GM12892 (cell line): ENCODE results near the gene ZEB1.
"Not testable (repeated sequence)": the region's sequence is repeated elsewhere in the genome, so short reads cannot be mapped to it uniquely, and the experiment has no call there.

ENCODE experiments used
- DNase-seq: peaks from one replicate; pipeline ENCODE4 v3.0.0; 2011; ENCODE audit not compliant: insufficient read length
- FAIRE-seq: peaks from 2 replicates; lab custom pipeline; 2011; peaks lifted over from hg19 to GRCh38; lab: Jason Lieb, UNC
- POLR2A ChIP-seq: IDR thresholded peaks from 2 replicates; pipeline ENCODE4 v1.6.1; 2011; ENCODE audit warnings: low read depth, low read length, control low read depth
- POLR2AphosphoS5 ChIP-seq: IDR thresholded peaks from 2 replicates; pipeline ENCODE4 v1.6.1; 2011; ENCODE audit warnings: low read depth, low read length, control low read depth
- TAF1 ChIP-seq: IDR thresholded peaks from 2 replicates; pipeline ENCODE4 v1.6.1; 2011; ENCODE audit warnings: low read depth, mild to moderate bottlenecking, control low read depth, low read length, borderline replicate concordance

ZEB1 gene

DNA sequence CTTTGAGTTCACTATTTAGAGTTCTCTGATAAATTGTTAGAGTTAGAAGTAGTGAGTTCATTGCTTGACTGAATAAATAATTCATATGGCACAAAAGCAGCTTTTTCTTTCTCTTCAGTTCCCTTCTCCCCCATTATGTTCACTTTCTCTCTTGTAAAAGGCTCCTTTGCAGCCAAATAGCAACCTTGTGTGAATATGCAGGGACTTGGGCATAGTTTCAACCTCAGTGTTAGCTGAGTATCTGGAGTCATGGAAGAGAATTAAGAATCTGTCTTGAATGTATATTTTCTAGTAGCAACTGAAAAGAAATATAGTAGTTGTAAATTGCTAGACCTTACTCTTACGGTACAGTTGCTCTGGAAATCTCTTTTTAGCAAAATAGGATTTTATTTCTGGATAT lies 31.9 kb downstream of the ZEB1 start:
- FAIRE-seq, result no peak
- no peak for DNase-seq
- TF ChIP-seq POLR2AphosphoS5, result no peak
- TF ChIP-seq TAF1, result no peak
- TF ChIP-seq POLR2A, result no peak

DNA sequence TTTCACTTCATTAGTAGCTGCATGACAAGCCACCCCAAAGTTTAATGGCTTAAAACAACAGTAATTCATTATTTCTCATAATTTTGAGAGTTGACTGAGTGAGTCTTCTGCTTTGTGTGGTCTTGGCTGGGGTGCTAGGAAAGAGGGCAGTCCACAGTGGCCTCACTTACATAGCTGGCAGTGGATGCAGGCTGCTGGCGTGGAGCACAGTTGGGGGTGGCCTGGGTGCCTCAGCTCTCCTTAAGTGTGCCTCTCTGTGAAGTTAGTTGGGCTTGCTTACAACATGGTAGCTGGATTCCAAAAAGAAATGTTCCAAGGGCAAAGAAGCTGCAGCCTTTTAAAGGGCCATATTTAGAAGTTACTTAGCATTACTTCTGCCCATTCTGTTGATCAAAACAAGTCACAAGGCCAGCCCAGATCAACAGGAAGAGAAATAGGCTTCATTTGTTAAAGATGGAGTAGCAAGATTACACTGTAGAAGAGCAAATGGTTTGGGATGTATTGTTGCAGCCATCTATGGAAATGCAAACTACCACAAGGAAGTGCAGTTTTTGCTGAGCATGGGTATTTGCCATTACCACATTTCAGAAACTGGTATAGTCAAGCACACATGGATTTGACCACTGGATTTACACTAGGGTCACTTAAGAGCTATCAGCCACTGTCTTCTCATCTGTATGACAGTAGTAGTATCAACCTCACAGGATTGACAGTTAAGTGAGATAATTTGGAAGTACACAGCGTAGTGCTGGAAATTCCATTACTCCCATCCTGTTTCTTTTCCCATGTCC lies 33.6 kb downstream of the ZEB1 start:
- DNase-seq (no peak), FAIRE-seq (peak; percentile 85)
- no peak for TF ChIP-seq POLR2A
- no peak for TF ChIP-seq TAF1
- TF ChIP-seq POLR2AphosphoS5, result no peak

DNA sequence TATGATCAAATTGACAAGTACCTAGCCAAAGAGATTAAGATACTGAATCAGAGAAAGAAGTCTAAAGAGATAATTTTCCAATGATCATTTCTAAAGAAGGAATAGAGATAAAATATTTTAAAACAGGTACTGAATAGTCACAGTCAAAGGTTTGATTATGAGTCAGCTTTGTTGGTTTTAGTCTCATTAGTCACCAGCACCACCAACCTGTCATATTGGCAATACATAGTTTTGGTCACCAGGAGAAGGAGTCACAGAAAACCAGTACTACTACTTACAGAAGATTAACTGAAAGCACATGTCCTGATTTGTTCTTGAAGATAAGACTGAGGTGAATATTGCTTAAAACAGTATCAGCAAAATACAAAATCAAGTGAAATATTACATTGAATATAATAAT lies 34.6 kb downstream of the ZEB1 start:
- FAIRE-seq, result peak; percentile 88
- DNase-seq, result no peak
- TF ChIP-seq TAF1 (no peak), POLR2AphosphoS5 (no peak), POLR2A (no peak)

GRCh38 chr10:31358688-31359330 lies 39.8 kb downstream of the ZEB1 start:
- FAIRE-seq (no peak), DNase-seq (no peak)
- TF ChIP-seq POLR2AphosphoS5, result no peak
- TF ChIP-seq TAF1, result no peak
- TF ChIP-seq POLR2A, result no peak

GRCh38 chr10:31359979-31360378 lies 41.0 kb downstream of the ZEB1 start:
- DNase-seq (no peak), FAIRE-seq (no peak)
- TF ChIP-seq POLR2A, result no peak
- no peak for TF ChIP-seq POLR2AphosphoS5
- TF ChIP-seq TAF1, result no peak

GRCh38 chr10:31361475-31361874 lies 42.5 kb downstream of the ZEB1 start:
- not testable (repeated sequence) for DNase-seq, FAIRE-seq

- no peak for TF ChIP-seq POLR2AphosphoS5
- no peak for TF ChIP-seq POLR2A
- no peak for TF ChIP-seq TAF1
- DNase-seq (no peak), FAIRE-seq (no peak)
Observed at GRCh38 chr10:31362023-31362641, 43.1 kb downstream of the ZEB1 start.

DNA sequence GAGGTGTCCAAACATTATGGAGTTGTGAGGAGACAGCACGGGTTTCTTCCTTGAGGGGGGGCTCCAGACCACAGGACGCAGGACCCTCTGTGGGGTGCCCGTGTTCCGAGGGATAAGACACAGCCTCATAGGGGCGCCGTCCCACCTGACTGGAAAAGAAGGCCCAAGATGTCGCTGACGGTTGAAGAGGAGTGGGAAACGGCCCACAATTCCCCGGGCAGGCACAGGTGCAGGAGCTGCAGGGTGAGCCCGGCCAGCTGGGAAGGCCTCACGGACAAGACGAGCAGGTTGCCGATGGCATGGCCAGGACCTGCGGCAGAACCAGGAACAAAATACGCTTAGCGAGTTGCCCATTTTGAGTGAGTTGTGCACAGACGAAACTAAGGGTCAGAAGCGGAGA lies 44.7 kb downstream of the ZEB1 start:
- not testable (repeated sequence) for FAIRE-seq, DNase-seq

DNA sequence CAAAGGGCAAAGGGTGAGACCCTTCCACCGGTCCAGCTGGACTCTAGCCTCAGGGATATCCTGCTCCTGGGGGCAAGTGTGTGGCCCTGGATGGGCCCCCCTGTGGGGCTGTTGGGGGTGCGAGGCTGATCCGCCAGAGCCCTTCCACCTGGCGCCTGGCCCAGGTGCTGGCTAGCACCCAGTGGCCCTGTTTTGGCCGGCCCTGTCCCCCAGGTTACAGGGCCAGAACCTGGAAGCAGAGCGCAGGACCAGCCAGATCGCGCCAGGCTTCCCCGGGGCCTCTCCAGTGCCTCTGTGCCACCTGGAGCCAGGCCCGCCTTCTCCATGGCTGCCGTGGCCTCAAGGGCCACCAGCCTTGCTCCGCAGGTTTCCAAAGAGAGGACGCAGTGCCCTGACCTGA lies 45.2 kb downstream of the ZEB1 start:
- not testable (repeated sequence) for FAIRE-seq, DNase-seq

GRCh38 chr10:31366703-31367102 lies 47.7 kb downstream of the ZEB1 start:
- TF ChIP-seq TAF1 (no peak), POLR2A (no peak), POLR2AphosphoS5 (no peak)
- FAIRE-seq, result no peak
- no peak for DNase-seq

GRCh38 chr10:31368724-31369123 lies 49.7 kb downstream of the ZEB1 start:
- no peak for TF ChIP-seq POLR2AphosphoS5
- no peak for TF ChIP-seq POLR2A
- no peak for DNase-seq
- no peak for FAIRE-seq

- no peak for FAIRE-seq
- no peak for TF ChIP-seq TAF1
- TF ChIP-seq POLR2A, result no peak
Observed at GRCh38 chr10:31372439-31372838, 53.4 kb downstream of the ZEB1 start.

DNA sequence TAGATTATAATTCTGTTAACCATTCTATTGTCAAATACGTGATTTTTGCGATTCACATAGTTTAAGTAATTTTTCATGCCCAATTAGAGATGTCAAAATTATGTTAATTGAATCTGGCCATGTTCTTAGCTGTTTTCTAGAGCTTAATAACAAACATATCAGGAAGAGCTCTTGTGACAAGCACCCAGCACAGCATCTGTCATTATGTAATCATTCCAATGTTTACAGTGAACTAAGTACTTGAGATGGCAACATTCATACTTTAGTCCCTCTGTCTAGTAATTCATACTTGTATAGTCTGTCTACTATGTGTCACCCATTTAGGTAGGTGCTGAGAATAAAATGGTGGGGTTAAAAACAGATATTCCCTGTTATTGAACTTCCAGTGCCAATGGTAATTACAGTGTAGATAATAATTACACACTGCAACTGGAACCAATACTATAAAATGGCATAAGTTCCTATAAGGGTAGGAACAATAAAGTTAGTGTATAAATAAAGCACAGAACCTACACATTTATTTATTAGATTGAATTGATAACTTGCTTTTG lies 55.2 kb downstream of the ZEB1 start:
- no peak for DNase-seq
- FAIRE-seq, result peak; percentile 27
- TF ChIP-seq POLR2A, result no peak
- no peak for TF ChIP-seq TAF1
- no peak for TF ChIP-seq POLR2AphosphoS5

More at GRCh38 chr10:31372439-31372838, 53.4 kb downstream of the ZEB1 start:
- no peak for DNase-seq
